ENCODE results near the gene TRPM3.

DNA sequence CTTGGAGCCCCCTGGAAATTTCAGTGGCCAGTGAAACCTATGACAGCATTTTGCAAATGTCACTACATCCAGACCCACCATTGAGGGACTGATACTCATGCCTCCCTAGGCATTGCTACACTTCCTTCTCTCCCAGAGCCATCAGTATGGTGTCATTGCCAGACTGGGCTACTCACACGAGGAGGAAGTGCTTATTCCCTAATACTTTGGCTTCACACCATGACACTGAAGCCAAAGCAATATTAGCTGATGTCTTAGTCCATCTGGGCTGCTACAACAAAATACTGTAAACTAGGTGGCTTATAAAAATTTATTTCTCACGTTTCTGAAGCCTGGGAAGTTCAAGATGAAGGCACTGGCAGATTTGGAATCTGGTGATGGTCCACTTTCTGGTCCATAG lies 22.6 kb downstream of the TRPM3 start:
- TF ChIP-seq, protein P1, sequence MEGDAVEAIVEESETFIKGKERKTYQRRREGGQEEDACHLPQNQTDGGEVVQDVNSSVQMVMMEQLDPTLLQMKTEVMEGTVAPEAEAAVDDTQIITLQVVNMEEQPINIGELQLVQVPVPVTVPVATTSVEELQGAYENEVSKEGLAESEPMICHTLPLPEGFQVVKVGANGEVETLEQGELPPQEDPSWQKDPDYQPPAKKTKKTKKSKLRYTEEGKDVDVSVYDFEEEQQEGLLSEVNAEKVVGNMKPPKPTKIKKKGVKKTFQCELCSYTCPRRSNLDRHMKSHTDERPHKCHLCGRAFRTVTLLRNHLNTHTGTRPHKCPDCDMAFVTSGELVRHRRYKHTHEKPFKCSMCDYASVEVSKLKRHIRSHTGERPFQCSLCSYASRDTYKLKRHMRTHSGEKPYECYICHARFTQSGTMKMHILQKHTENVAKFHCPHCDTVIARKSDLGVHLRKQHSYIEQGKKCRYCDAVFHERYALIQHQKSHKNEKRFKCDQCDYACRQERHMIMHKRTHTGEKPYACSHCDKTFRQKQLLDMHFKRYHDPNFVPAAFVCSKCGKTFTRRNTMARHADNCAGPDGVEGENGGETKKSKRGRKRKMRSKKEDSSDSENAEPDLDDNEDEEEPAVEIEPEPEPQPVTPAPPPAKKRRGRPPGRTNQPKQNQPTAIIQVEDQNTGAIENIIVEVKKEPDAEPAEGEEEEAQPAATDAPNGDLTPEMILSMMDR (IDR thresholded peaks at IDR 0.05), result no peak
- TF ChIP-seq POLR2A (IDR thresholded peaks at IDR 0.05), result no peak

Measured in adrenal gland (tissue), 5 donors.